ENCODE results near the gene GREB1.

GREB1 gene

DNA sequence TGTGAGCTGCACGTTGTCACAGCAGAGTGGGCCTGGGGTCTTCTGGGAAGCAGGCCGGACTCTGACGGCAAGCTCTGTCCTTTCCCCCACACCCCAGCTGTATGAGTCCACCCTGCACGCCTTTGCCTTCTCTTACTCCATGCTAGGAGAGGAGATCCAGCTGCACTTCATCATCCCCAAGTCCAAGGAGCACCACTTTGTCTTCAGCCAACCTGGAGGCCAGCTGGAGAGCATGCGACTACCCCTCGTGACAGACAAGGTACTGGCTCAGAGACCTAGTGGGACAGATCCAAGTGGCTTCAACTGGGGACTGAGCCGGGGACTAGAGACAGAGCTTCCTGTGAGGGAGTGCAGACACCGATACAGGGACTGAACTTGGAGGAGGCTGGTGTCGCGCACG lies 96.0 kb downstream of the GREB1 start:
- in situ Hi-C loops (cut with MboI; ENCODE audit: low sequenced_read_pairs): no loop called here

DNA sequence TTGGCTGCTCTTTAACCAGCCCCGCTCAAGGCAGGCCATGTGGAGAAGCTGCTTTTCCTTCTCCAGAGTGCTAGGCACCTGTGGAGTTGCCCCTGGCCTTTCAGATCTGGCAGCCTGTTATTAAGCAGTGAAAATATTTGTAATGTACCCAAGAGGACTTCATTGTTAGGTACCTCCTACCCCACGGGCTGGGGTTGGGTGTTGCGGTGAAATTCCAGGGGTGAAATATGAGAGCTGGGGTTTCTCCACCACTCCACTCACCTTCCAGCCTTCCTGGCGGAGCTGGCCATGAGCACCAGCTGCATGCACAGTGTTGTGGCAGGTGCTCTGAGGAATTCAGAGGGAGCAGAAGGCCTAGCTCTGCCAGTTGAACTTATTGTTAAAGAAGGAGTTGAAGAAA lies 97.0 kb downstream of the GREB1 start:
- in situ Hi-C loops (cut with MboI; ENCODE audit: low sequenced_read_pairs): no loop called here

DNA sequence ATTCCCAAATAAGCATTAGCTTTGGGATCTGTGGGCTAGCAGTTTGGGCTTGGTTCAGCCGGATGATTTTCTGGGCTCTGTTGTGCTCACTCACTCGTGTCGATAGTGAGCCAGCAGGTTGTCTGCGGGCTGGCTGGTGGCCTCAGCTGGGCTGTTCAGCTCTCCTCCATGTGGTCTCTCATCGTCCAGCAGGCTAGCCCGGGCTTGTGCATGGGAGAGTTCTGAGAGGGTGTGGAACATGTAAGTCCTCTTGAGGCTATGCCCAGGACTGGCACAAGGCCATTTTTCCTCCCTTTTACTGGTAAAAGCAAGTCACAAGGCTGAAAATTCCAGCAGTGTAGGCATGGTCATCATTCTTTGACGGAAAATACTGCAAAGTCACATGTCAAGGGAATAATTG lies 97.6 kb downstream of the GREB1 start:
- in situ Hi-C loops (cut with MboI; ENCODE audit: low sequenced_read_pairs): no loop called here

- in situ Hi-C loops (cut with MboI; ENCODE audit: low sequenced_read_pairs): no loop called here
Measured at GRCh38 chr2:11633923-11634478, 100.2 kb downstream of the GREB1 start.

- in situ Hi-C loops (cut with MboI; ENCODE audit: low sequenced_read_pairs): no loop called here
Measured at GRCh38 chr2:11634584-11634983, 100.7 kb downstream of the GREB1 start.

DNA sequence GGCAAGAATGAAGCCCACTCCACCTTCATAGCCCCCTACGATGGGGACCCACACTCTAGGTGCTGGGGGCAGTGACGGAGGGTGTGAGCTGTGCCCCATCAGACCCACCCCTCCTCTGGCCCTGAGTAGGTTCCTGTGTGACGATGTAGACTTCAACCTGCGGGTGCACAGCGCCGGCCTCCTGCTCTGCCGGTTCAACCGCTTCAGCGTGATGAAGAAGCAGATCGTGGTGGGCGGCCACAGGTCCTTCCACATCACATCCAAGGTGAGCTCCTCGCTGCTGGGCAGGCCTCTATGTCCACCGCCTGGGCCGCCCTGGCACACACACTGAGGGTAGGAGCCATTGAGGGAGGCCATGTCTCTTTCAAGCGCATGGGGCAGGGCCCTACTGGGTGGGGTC lies 101.3 kb downstream of the GREB1 start:
- in situ Hi-C loops (cut with MboI; ENCODE audit: low sequenced_read_pairs): no loop called here

DNA sequence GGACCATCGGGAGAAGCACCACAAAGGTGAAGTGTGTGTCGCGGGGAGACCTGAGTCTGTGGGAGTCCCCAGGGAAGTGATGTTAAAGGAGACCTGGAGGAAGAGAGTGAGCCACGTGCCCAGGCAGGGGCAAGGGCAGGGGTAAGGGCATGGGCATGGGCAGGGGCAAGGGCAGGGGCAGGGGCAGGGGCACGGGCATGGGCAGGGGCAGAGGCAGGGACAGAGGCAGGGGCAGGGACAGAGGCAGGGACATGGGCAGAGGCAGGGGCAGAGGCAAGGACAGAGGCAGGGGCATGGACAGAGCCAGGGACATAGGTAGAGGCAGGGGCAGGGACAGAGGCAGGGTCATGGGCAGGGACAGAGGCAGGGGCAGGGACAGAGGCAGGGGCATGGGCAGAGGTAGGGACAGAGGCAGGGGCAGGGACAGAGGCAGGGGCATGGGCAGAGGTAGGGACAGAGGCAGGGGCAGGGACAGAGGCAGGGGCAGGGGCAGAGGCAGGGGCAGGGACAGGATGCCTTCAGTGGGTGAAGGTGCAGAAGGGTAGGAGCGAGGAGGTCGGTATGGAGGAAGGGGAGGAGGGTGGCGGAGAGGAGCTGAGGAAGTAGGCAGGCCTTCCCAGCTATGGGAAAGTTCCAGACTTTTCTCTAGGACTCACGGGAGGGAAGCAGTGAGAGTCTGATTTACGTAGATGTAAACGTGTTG lies 102.9 kb downstream of the GREB1 start:
- in situ Hi-C loops (cut with MboI; ENCODE audit: low sequenced_read_pairs): no loop called here

- in situ Hi-C loops (cut with MboI; ENCODE audit: low sequenced_read_pairs): no loop called here
Measured at GRCh38 chr2:11637546-11637945, 103.7 kb downstream of the GREB1 start.

GRCh38 chr2:11639503-11639902 lies 105.7 kb downstream of the GREB1 start:
- in situ Hi-C loops (cut with MboI; ENCODE audit: low sequenced_read_pairs): no loop called here

GRCh38 chr2:11640132-11640531 lies 106.3 kb downstream of the GREB1 start:
- in situ Hi-C loops (cut with MboI; ENCODE audit: low sequenced_read_pairs): no loop called here

- in situ Hi-C loops (cut with MboI; ENCODE audit: low sequenced_read_pairs): no loop called here
Measured at GRCh38 chr2:11642972-11643371, 109.1 kb downstream of the GREB1 start.

- in situ Hi-C loops (cut with MboI; ENCODE audit: low sequenced_read_pairs): no loop called here
Measured at GRCh38 chr2:11644293-11644692, 110.4 kb downstream of the GREB1 start.

- in situ Hi-C loops (cut with MboI; ENCODE audit: low sequenced_read_pairs): no loop called here
Measured at GRCh38 chr2:11646530-11646929, 112.7 kb downstream of the GREB1 start.

GRCh38 chr2:11647834-11648600 lies 114.2 kb downstream of the GREB1 start:
- in situ Hi-C loops (cut with MboI; ENCODE audit: low sequenced_read_pairs): no loop called here

DNA sequence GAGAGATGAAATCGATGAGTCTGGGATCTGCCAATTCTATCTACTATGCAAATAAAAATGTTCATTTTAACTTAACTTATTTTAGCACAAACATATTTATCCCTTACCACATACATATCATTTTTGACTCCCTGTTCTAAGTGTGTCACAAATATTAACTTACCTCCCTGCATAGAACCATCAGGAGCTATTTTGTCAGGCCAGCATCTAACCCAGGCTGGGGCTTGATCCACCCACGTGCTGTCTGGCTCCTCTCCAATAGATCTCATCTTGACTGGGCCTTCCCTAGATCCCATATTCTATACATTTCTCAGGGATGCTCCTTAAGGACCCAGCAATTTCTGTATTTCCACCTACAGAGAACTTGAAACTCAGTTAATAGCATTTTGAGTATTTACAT lies 115.2 kb downstream of the GREB1 start:
- in situ Hi-C loops (cut with MboI; ENCODE audit: low sequenced_read_pairs): no loop called here

GRCh38 chr2:11651856-11652548 lies 118.2 kb downstream of the GREB1 start:
- in situ Hi-C loops (cut with MboI; ENCODE audit: low sequenced_read_pairs): no loop called here

- in situ Hi-C loops (cut with MboI; ENCODE audit: low sequenced_read_pairs): no loop called here
Measured at GRCh38 chr2:11652553-11652952, 118.7 kb downstream of the GREB1 start.

DNA sequence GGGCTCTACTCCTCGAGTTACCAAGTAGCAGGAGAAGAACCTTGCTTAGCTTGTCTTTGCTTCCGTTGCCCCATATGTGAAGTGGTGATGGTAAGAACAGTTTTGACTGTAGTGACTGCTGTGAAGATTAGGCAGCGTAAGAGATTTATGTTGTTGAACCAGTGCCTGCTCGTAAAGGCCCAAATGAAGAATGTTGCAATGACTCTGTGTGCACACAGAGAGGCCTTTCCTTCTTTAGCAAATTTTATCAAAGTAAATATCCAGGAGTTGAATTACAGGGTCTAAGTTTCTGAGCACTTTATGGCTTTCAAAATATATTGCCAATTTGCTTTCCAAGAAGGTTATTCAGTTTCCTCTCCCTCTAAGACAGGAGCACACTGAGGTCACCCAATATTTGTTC lies 121.7 kb downstream of the GREB1 start:
- in situ Hi-C loops (cut with MboI; ENCODE audit: low sequenced_read_pairs): no loop called here

- in situ Hi-C loops (cut with MboI; ENCODE audit: low sequenced_read_pairs): no loop called here
Measured at GRCh38 chr2:11656252-11656651, 122.4 kb downstream of the GREB1 start.

DNA sequence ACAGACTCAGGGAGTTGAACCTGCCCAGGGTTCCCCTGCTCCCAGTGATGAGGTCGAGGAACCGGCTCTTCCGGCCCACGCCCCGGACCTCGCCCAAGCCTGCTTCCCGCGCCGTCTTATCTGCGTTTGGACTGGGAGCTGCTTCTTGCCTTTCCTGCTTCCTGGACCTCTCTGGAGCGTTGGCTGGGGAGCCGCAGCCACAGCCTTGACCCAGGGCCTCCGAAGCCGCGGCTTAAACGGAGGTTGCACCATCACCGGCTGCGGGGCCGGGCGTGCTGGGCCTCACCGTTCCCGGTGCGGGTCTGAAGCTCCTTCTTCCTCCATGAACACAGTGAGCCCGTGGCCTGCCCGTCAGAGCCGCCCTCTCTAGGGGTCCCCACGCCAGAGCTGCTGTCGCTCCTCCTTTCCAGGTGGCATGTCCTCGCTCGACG lies 122.8 kb downstream of the GREB1 start:
- in situ Hi-C loops (cut with MboI; ENCODE audit: low sequenced_read_pairs): no loop called here

DNA sequence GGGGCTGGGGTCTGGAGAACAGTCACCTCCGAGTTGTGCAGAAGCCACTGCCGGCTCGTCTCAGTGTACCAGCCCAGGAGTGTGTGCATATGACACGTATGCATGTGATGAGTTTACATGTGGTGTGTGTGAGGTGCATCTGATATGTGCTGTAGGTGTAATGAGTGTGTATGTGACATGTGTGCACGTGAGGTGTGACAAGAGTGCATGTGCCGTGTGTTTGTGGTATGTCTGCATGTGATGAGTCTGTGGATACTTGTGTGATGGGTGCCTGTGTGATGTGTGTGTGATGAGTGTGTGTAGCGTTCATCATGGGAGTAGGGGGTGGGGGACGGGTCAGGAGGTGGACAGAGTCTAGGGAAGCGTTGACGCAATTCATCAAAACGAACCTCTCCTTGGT lies 123.3 kb downstream of the GREB1 start:
- in situ Hi-C loops (cut with MboI; ENCODE audit: low sequenced_read_pairs): no loop called here

GRCh38 chr2:11657646-11658045 lies 123.8 kb downstream of the GREB1 start:
- in situ Hi-C loops (cut with MboI; ENCODE audit: low sequenced_read_pairs): no loop called here
